ENCODE measurements around the gene CDK5RAP2.

- TF ChIP-seq POLR2A (IDR thresholded peaks at IDR 0.05): no peak
- no peak for TF ChIP-seq CTCF (IDR thresholded peaks at IDR 0.05)
Observed at GRCh38 chr9:120480707-120481106, 99.3 kb downstream of the CDK5RAP2 start.
